Keratinocyte (primary cell): ENCODE measurements around the gene PSD. TPM values are rescaled to one million over a fixed set of nuclear protein-coding genes. Genes with fewer than 3 reads are reported as not detected.

Source experiments
- DNase-seq: peaks from one replicate; pipeline ENCODE4 v3.0.0-alpha.2; 2011; ENCODE audit warnings: low read depth, missing footprints, low spot score
- FAIRE-seq: peaks from 2 replicates; lab custom pipeline; 2011; peaks lifted over from hg19 to GRCh38; lab: Jason Lieb, UNC
- H2AFZ ChIP-seq: 2 replicates; pipeline ENCODE4 v1.6.0; 2012; ENCODE audit warnings: low read length, control low read depth, inconsistent platforms; ENCODE audit not compliant: control insufficient read depth
- H3K27ac ChIP-seq: 2 replicates; pipeline ENCODE4 v1.5.1; 2011; ENCODE audit warnings: low read length; ENCODE audit not compliant: control insufficient read depth, insufficient read depth
- H3K27me3 ChIP-seq: 3 replicates; pipeline ENCODE4 v1.6.0; 2011; ENCODE audit warnings: low read length; ENCODE audit not compliant: control insufficient read depth, insufficient read depth; ENCODE audit errors: extremely low read depth
- H3K36me3 ChIP-seq, 2 experiments: 2 replicates in 1 of 2; 3 replicates in 1 of 2; pipeline ENCODE4 v1.5.1; 2011; ENCODE audit warnings: low read length in 2 of 2, mild to moderate bottlenecking in 1 of 2; ENCODE audit not compliant: control insufficient read depth in 2 of 2, insufficient read depth in 2 of 2; ENCODE audit errors: extremely low read depth in 1 of 2
- H3K4me1 ChIP-seq: 3 replicates; pipeline ENCODE4 v1.5.1; 2011; ENCODE audit warnings: low read length; ENCODE audit not compliant: control insufficient read depth, insufficient read depth; ENCODE audit errors: extremely low read depth
- H3K4me2 ChIP-seq: 3 replicates; pipeline ENCODE4 v1.6.0; 2011; ENCODE audit warnings: low read depth, low read length; ENCODE audit not compliant: control insufficient read depth, insufficient read depth; ENCODE audit errors: extremely low read depth
- H3K4me3 ChIP-seq, 3 experiments: fragments of 200-600 bp in 1 of 3; sonication (generic) in 1 of 3; 2 replicates in 2 of 3; 3 replicates in 1 of 3; pipeline ENCODE4 v1.5.1; 2011 to 2016; ENCODE audit warnings: low read length in 3 of 3, mild to moderate bottlenecking in 3 of 3, control low read depth in 2 of 3, inconsistent platforms in 1 of 3, low read depth in 1 of 3, mixed read lengths in 1 of 3, mixed run types in 1 of 3, moderate library complexity in 1 of 3; ENCODE audit not compliant: control insufficient read depth in 2 of 3, insufficient read depth in 2 of 3; ENCODE audit errors: extremely low read depth in 1 of 3
- H3K79me2 ChIP-seq: 2 replicates; pipeline ENCODE4 v1.6.0; 2012; ENCODE audit warnings: low read length; ENCODE audit not compliant: control insufficient read depth, insufficient read depth
- H3K9ac ChIP-seq: 3 replicates; pipeline ENCODE4 v1.6.0; 2011; ENCODE audit warnings: low read length; ENCODE audit not compliant: control insufficient read depth, insufficient read depth; ENCODE audit errors: extremely low read depth
- H3K9me1 ChIP-seq: 3 replicates; pipeline ENCODE4 v1.6.0; 2011; ENCODE audit warnings: low read length; ENCODE audit not compliant: control insufficient read depth, insufficient read depth; ENCODE audit errors: extremely low read depth
- H3K9me3 ChIP-seq: 2 replicates; pipeline ENCODE4 v1.5.1; 2012; ENCODE audit warnings: low read depth, low read length; ENCODE audit not compliant: control insufficient read depth
- H4K20me1 ChIP-seq: 3 replicates; pipeline ENCODE4 v1.6.0; 2011; ENCODE audit warnings: low read length; ENCODE audit not compliant: control insufficient read depth, insufficient read depth; ENCODE audit errors: extremely low read depth
- CTCF ChIP-seq, 3 experiments: IDR thresholded peaks in 1 of 3; conservative IDR thresholded peaks in 1 of 3; optimal IDR thresholded peaks in 1 of 3; 2 replicates in 2 of 3; 3 replicates in 1 of 3; pipeline versions ENCODE3 to v1.5.1; 2011; ENCODE audit warnings: low read length in 3 of 3, mild to moderate bottlenecking in 3 of 3, moderate library complexity in 2 of 3, control low read depth in 1 of 3, inconsistent platforms in 1 of 3; ENCODE audit not compliant: insufficient read depth in 2 of 3; ENCODE audit errors: extremely low read depth in 1 of 3
- EZH2 ChIP-seq: IDR thresholded peaks from one replicate; pipeline ENCODE4 v1.6.1; 2012; ENCODE audit warnings: inconsistent platforms, mild to moderate bottlenecking, low read length, moderate library complexity
- dilution Hi-C: fragments of 300-500 bp; cut with MboI; formaldehyde crosslinking; loops from one replicate; pipeline ENCODE4 v1.7.0; 2020; ENCODE audit warnings: low sequenced_read_pairs; ENCODE audit not compliant: extremely low pct_ligation_motif_present
- polyA plus RNA-seq, 5 experiments: library from polyadenylated mRNA; depleted of rRNA in 3 of 5; stranded (reverse) in 3 of 5; stranded (forward) in 1 of 5; unstranded in 1 of 5; fragments of >200 nt; gene quantifications; 1 replicate in 1 of 5; 2 replicates in 3 of 5; 3 replicates in 1 of 5; pipeline versions ENCODE4 v1.2.1 to v1.2.3, GENCODE V29; 2011 to 2012; ENCODE audit warnings: missing spikeins in 2 of 5, low read depth in 1 of 5, low replicate concordance in 1 of 5

The PSD gene
- polyA plus RNA-seq, 1 donor (not counting 4 experiments of a cell fraction or from before 2014, with no cell fraction given), result 0.10 TPM

- H3K9ac ChIP-seq, result no peak overlapping the region
- FAIRE-seq, result no peak
Observed at GRCh38 chr10:102405108-102405571, 13.4 kb downstream of the PSD start.

GRCh38 chr10:102404361-102405107 is 14.1 kb downstream of the PSD start:
- dilution Hi-C loops, result no loop called here
- no peak for FAIRE-seq
- Histone ChIP-seq H3K79me2 (no peaks in the 10 kb centered on the region), H3K27ac (no peak overlapping the region), H3K4me1 (peaks cover 31% of the 10 kb centered on the region), H3K36me3 (peaks cover 6 to 14% of the 10 kb centered on the region in 2 experiments), H3K4me2 (no peak overlapping the region), H3K9me1 (no peaks in the 10 kb centered on the region), H3K9me3 (no peaks in the 10 kb centered on the region), H3K27me3 (peaks cover 22% of the 10 kb centered on the region), H3K4me3 (no peak overlapping the region), H2AFZ (no peak overlapping the region), H4K20me1 (peaks cover 3% of the 10 kb centered on the region), H3K9ac (no peak overlapping the region)
- TF ChIP-seq EZH2, result no peak
- TF ChIP-seq CTCF (optimal IDR thresholded peaks at IDR 0.05 in 1 of 3, IDR thresholded peaks at IDR 0.05 in 1 of 3, conservative IDR thresholded peaks at IDR 0.05 in 1 of 3; ENCODE audit: extremely low read depth in 1 of 3, insufficient read depth in 2 of 3, low read length in 3 of 3), result no peak
- DNase-seq, result no peak

More at GRCh38 chr10:102405108-102405571, 13.4 kb downstream of the PSD start:
- no peaks in the 10 kb centered on the region for H3K9me3 ChIP-seq
- no peak for DNase-seq
- no peak overlapping the region for H3K27ac ChIP-seq
- H2AFZ ChIP-seq, result no peak overlapping the region
- peaks cover 5 to 14% of the 10 kb centered on the region in 2 experiments for H3K36me3 ChIP-seq
- H3K79me2 ChIP-seq, result no peaks in the 10 kb centered on the region
- dilution Hi-C loops, result no loop called here
- no peak overlapping the region for H3K4me2 ChIP-seq
- H3K9me1 ChIP-seq, result no peaks in the 10 kb centered on the region
- peaks cover 3% of the 10 kb centered on the region for H4K20me1 ChIP-seq
- TF ChIP-seq CTCF (optimal IDR thresholded peaks at IDR 0.05 in 1 of 3, IDR thresholded peaks at IDR 0.05 in 1 of 3, conservative IDR thresholded peaks at IDR 0.05 in 1 of 3; ENCODE audit: extremely low read depth in 1 of 3, insufficient read depth in 2 of 3, low read length in 3 of 3), result no peak
- TF ChIP-seq EZH2, result no peak
- H3K4me1 ChIP-seq, result peaks cover 26% of the 10 kb centered on the region
- H3K27me3 ChIP-seq, result peaks cover 28% of the 10 kb centered on the region
- H3K4me3 ChIP-seq, result no peak overlapping the region
